Stimulated activated CD8-positive, alpha-beta memory T cell treated with anti-CD3 and anti-CD28 coated beads, Interleukin-12 subunit alpha, Interleukin-12 subunit beta, amount 100 ng/mL, for 1 hour (primary cell): ENCODE results near the gene VIPAS39.
A peak's percentile ranks its signal among the peaks of the same experiment; 100 is the strongest.
"Not testable (repeated sequence)": the region's sequence is repeated elsewhere in the genome, so short reads cannot be mapped to it uniquely, and the experiment has no call there.

Source experiments
- DNase-seq: peaks from one replicate; pipeline ENCODE4 v3.0.0-alpha.2; 2020; ENCODE audit warnings: low read depth

The VIPAS39 gene

GRCh38 chr14:77470224-77470870, 12.9 kb upstream of the VIPAS39 start:
- no peak for DNase-seq

- DNase-seq = no peak
These were observed 12.1 kb upstream of the VIPAS39 start for GRCh38 chr14:77469539-77469938.

GRCh38 chr14:77469067-77469505, 11.7 kb upstream of the VIPAS39 start:
- DNase-seq = no peak

GRCh38 chr14:77467801-77468200, 10.4 kb upstream of the VIPAS39 start:
- DNase-seq = no peak

GRCh38 chr14:77459072-77459723, 1.8 kb upstream of the VIPAS39 start:
- peak; percentile 40 for DNase-seq

GRCh38 chr14:77458249-77458950, 999 bp upstream of the VIPAS39 start:
- DNase-seq = peak; percentile 4

- no peak for DNase-seq
These were observed 283 bp downstream of the VIPAS39 start for GRCh38 chr14:77457115-77457521.

- no peak for DNase-seq
These were observed 1.3 kb downstream of the VIPAS39 start for GRCh38 chr14:77455966-77456640.

GRCh38 chr14:77442196-77442595, 15.2 kb downstream of the VIPAS39 start:
- no peak for DNase-seq

GRCh38 chr14:77439861-77440260, 17.5 kb downstream of the VIPAS39 start:
- no peak for DNase-seq

- DNase-seq = no peak
These were observed 18.8 kb downstream of the VIPAS39 start for GRCh38 chr14:77438596-77438995.

GRCh38 chr14:77436042-77436441, 21.4 kb downstream of the VIPAS39 start:
- DNase-seq = no peak

- no peak for DNase-seq
These were observed 31.0 kb downstream of the VIPAS39 start for GRCh38 chr14:77426396-77426795.

GRCh38 chr14:77424862-77425261, 32.5 kb downstream of the VIPAS39 start:
- DNase-seq = no peak

GRCh38 chr14:77423423-77423822, 34.0 kb downstream of the VIPAS39 start, which contains the start of gene NOXRED1:
Gene NOXRED1, minus strand, starts transcription at chr14:77423523. Its CDS starts 634 bp downstream, at chr14:77422889.
- no peak for DNase-seq

GRCh38 chr14:77421201-77421600, 36.2 kb downstream of the VIPAS39 start:
- DNase-seq = no peak

- no peak for DNase-seq
These were observed 40.6 kb downstream of the VIPAS39 start for GRCh38 chr14:77416836-77417235.

- DNase-seq = not testable (repeated sequence)
These were observed 41.3 kb downstream of the VIPAS39 start for GRCh38 chr14:77416098-77416497.

GRCh38 chr14:77415403-77416030, 41.9 kb downstream of the VIPAS39 start:
- DNase-seq = not testable (repeated sequence)

GRCh38 chr14:77409131-77409533, 48.3 kb downstream of the VIPAS39 start:
- DNase-seq = no peak

- DNase-seq = no peak
These were observed 50.2 kb downstream of the VIPAS39 start for GRCh38 chr14:77407158-77407557.

GRCh38 chr14:77406718-77407117, 50.7 kb downstream of the VIPAS39 start:
- no peak for DNase-seq
